ENCODE results near the gene PREX1.

Gene PREX1

DNA sequence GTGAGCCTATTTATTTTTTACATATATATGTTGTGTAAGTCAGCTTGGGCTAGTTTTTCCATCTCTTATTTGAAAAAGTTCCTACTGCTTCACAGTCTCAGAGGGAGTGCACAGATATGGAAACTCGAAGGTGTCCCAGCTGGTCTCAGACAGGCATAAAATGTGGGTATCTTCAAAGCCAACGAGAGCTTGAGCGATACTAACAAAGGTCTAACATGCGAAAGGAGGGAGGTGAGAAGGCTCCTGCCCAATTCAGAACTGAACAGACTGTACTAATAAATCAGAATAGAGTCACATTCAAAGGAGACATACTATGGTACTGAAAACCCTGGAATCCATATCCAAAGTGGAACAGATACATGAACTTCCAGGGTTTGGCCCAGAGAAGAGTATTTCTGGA, 113.0 kb downstream of the PREX1 start:
- DNase-seq (ENCODE audit: low read depth), result no peak

DNA sequence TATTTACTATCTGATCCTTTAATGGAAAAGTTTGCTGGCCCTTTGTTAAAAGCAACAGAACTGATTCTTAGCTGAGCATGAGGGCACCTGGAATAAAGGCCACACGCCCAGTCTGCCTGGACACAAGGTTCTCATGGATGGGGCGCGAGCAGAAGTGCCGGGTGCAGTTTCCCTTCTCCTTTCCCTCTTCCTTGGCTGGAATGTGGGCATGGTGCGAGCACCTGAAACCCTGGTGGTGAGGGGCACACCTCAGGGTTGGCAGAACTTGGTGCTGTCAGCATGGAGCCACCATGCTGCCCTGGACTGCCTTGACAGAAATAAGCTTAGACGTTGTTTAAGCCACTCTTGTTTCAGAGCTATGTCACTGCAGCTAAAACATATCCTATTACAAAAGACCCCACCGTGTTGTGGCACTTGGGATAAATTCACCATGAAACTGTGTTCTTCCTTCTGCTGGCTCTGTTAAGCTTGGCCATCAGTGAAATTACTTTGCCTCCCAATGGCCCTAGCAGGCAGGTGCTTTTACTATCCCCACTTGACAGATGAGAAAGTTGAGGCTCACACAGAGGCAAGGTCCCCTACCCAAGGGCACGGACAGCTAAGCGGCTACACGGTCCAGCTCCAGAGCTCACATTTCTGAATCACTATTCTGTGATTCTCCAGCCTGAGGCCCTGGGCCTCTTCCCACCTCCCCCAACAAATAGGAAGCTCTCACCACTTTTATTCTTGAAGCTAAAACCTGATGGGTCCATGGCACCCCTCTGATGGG, 115.9 kb downstream of the PREX1 start:
- H3K4me3 ChIP-seq (ENCODE audit: low read depth, low read length), result no peak overlapping the region
- DNase-seq (ENCODE audit: low read depth), result no peak
- TF ChIP-seq, protein P1, sequence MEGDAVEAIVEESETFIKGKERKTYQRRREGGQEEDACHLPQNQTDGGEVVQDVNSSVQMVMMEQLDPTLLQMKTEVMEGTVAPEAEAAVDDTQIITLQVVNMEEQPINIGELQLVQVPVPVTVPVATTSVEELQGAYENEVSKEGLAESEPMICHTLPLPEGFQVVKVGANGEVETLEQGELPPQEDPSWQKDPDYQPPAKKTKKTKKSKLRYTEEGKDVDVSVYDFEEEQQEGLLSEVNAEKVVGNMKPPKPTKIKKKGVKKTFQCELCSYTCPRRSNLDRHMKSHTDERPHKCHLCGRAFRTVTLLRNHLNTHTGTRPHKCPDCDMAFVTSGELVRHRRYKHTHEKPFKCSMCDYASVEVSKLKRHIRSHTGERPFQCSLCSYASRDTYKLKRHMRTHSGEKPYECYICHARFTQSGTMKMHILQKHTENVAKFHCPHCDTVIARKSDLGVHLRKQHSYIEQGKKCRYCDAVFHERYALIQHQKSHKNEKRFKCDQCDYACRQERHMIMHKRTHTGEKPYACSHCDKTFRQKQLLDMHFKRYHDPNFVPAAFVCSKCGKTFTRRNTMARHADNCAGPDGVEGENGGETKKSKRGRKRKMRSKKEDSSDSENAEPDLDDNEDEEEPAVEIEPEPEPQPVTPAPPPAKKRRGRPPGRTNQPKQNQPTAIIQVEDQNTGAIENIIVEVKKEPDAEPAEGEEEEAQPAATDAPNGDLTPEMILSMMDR (IDR thresholded peaks at IDR 0.05; ENCODE audit: low read depth, low read length), result no peak
- TF ChIP-seq, protein P2, sequence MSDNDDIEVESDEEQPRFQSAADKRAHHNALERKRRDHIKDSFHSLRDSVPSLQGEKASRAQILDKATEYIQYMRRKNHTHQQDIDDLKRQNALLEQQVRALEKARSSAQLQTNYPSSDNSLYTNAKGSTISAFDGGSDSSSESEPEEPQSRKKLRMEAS (IDR thresholded peaks at IDR 0.05; ENCODE audit: low read depth, low read length), result no peak
- TF ChIP-seq MYC (IDR thresholded peaks at IDR 0.05; ENCODE audit: low read depth, low read length), result no peak
- TF ChIP-seq POLR2A (IDR thresholded peaks at IDR 0.05; ENCODE audit: extremely low read depth, insufficient read length), result no peak

More for the DNA sequence above, 113.0 kb downstream of the PREX1 start:
- TF ChIP-seq, protein P1 (IDR thresholded peaks at IDR 0.05; ENCODE audit: low read depth, low read length), result no peak
- TF ChIP-seq POLR2A (IDR thresholded peaks at IDR 0.05; ENCODE audit: extremely low read depth, insufficient read length) (no peak), MYC (IDR thresholded peaks at IDR 0.05; ENCODE audit: low read depth, low read length) (no peak)
- TF ChIP-seq, protein P2 (IDR thresholded peaks at IDR 0.05; ENCODE audit: low read depth, low read length), result no peak
- no peak overlapping the region for H3K4me3 ChIP-seq (ENCODE audit: low read depth, low read length)

DNA sequence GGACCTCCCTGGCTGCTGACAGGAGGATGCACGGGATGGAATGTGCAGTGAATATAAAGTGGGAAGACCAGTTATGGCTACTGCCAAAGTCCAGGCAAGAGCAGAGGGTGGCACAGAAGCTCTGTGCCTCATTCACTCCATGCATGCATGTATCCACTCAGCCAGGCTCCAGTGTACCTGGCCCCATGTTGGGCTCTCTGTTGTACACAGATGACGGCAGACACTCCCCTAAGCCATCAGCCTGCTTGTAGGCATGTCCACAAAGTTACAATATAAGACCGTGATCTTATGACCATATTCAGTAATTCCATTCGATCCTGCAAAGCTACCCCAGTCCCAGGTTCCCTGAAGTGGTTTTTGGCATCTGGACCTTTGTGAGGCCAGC, 116.8 kb downstream of the PREX1 start:
- H3K4me3 ChIP-seq (ENCODE audit: low read depth, low read length), result no peak overlapping the region
- TF ChIP-seq, protein P1 (IDR thresholded peaks at IDR 0.05; ENCODE audit: low read depth, low read length), result no peak
- TF ChIP-seq, protein P2 (IDR thresholded peaks at IDR 0.05; ENCODE audit: low read depth, low read length), result no peak
- no peak for TF ChIP-seq POLR2A (IDR thresholded peaks at IDR 0.05; ENCODE audit: extremely low read depth, insufficient read length)
- DNase-seq (ENCODE audit: low read depth), result no peak

DNA sequence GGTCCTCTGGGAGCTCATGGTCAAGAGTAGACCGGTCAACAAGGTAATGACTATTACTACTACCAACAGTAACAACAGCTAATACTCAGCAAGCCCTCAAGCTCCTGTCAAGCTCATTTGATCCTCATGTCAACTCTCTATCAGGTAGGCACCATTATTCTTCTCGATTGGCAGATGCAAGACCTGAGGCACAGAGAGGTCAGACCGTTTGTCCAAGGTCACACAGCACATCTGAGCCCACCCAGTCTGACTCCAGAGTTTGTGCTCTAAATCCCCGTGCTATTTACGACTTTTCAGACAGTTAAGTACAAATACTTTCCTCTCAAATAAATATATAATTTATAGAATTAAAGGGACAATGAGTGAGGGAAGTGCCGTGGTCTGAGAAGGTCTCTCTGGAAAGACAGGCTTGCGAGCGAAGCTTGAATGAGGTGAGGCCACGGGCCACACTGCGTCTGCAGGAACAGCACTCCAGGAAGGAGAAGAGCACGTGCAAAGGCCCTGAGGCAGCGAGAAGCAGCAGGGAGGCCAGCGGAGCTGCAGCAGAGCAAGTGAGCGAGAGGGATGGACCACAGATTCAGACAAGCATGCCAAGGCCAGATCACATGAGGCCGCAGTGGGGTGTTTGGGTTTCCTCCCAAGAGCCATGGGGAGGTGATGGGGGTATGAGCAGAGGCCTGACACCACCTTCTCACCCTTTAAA, 117.3 kb downstream of the PREX1 start:
- H3K4me3 ChIP-seq (ENCODE audit: low read depth, low read length), result no peak overlapping the region
- TF ChIP-seq, protein P1 (IDR thresholded peaks at IDR 0.05; ENCODE audit: low read depth, low read length), result no peak
- TF ChIP-seq, protein P2 (IDR thresholded peaks at IDR 0.05; ENCODE audit: low read depth, low read length), result no peak
- TF ChIP-seq POLR2A (IDR thresholded peaks at IDR 0.05; ENCODE audit: extremely low read depth, insufficient read length), result no peak
- no peak for TF ChIP-seq MYC (IDR thresholded peaks at IDR 0.05; ENCODE audit: low read depth, low read length)

DNA sequence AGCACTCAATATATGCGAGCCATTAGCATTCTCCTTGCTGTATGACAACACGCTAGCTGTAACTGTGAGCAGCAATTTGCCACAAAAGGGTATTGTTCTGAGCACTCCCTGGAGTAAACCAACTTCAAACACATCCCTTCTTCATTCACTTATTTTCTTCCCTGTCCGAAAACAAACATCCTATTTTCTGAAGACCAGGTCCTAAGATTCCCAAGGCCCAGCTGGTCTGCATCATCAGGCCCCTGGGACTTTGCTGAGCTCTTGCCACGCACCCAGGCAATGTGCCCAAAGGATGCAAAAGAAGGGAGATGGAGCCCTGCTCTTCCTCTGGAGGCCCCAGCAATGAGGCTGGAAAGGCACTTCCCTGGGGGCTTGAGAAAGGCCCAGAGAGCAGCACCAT, 118.1 kb downstream of the PREX1 start:
- no peak for TF ChIP-seq POLR2A (IDR thresholded peaks at IDR 0.05; ENCODE audit: extremely low read depth, insufficient read length)
- no peak for TF ChIP-seq MYC (IDR thresholded peaks at IDR 0.05; ENCODE audit: low read depth, low read length)
- TF ChIP-seq, protein P2 (IDR thresholded peaks at IDR 0.05; ENCODE audit: low read depth, low read length), result no peak
- TF ChIP-seq, protein P1 (IDR thresholded peaks at IDR 0.05; ENCODE audit: low read depth, low read length), result no peak
- no peak overlapping the region for H3K4me3 ChIP-seq (ENCODE audit: low read depth, low read length)
- DNase-seq (ENCODE audit: low read depth), result no peak

More for the DNA sequence above, 117.3 kb downstream of the PREX1 start:
- DNase-seq (ENCODE audit: low read depth), result no peak
